Liver (tissue), 9 donors: Measurements from ENCODE around the gene RDH12. TPM values are rescaled to one million over a fixed set of nuclear protein-coding genes. Genes with fewer than 3 reads are reported as not detected.

Experiments
- DNase-seq: peaks from one replicate; pipeline ENCODE4 v3.0.0-alpha.2; 2017; ENCODE audit warnings: low spot score
- H3K27ac ChIP-seq, 2 donors: one replicate each; pipeline ENCODE4 v1.7.0; 2013; ENCODE audit warnings: inconsistent platforms in 2 of 2, low read length in 2 of 2, control low read depth in 1 of 2, low read depth in 1 of 2, mild to moderate bottlenecking in 1 of 2
- H3K27me3 ChIP-seq, 4 donors: one replicate each; pipeline versions ENCODE4 v1.6.1 to v1.7.0; 2013; ENCODE audit warnings: low read length in 3 of 4, inconsistent platforms in 1 of 4, mild to moderate bottlenecking in 1 of 4, moderate library complexity in 1 of 4; ENCODE audit not compliant: control insufficient read depth in 4 of 4, insufficient read depth in 4 of 4
- H3K36me3 ChIP-seq, 4 donors: one replicate each; pipeline versions ENCODE4 v1.6.1 to v1.7.0; 2013; ENCODE audit warnings: low read length in 3 of 4, mild to moderate bottlenecking in 3 of 4, low read depth in 1 of 4, moderate library complexity in 1 of 4; ENCODE audit not compliant: control insufficient read depth in 4 of 4, insufficient read depth in 3 of 4
- H3K4me1 ChIP-seq, 4 donors: one replicate each; pipeline versions ENCODE4 v1.6.1 to v1.7.0; 2013; ENCODE audit warnings: low read length in 3 of 4, mild to moderate bottlenecking in 3 of 4, moderate library complexity in 1 of 4; ENCODE audit not compliant: control insufficient read depth in 4 of 4, insufficient read depth in 4 of 4
- H3K4me3 ChIP-seq, 3 donors: one replicate each; pipeline versions ENCODE4 v1.6.1 to v1.7.0; 2013; ENCODE audit warnings: low read length in 3 of 3, control low read depth in 1 of 3, low read depth in 1 of 3, mild to moderate bottlenecking in 1 of 3
- H3K9ac ChIP-seq, 2 donors: one replicate each; pipeline ENCODE4 v1.7.0; 2013; ENCODE audit warnings: low read length in 2 of 2, mild to moderate bottlenecking in 2 of 2, moderate library complexity in 2 of 2, control low read depth in 1 of 2, low read depth in 1 of 2
- H3K9me3 ChIP-seq, 4 donors: one replicate each; pipeline versions ENCODE4 v1.6.1 to v1.7.0; 2013; ENCODE audit warnings: low read length in 3 of 4; ENCODE audit not compliant: control insufficient read depth in 4 of 4
- EGR1 ChIP-seq, 2 donors: IDR thresholded peaks; 2 replicates each; pipeline ENCODE4 v1.6.1; 2016 to 2018; ENCODE audit warnings: antibody characterized with exemption in 2 of 2, low read depth in 2 of 2
- FOXA1 ChIP-seq: IDR thresholded peaks from 2 replicates; pipeline ENCODE4 v1.6.1; 2016; ENCODE audit warnings: antibody characterized with exemption
- FOXA2 ChIP-seq: IDR thresholded peaks from 2 replicates; pipeline ENCODE4 v1.6.1; 2016; ENCODE audit warnings: antibody characterized with exemption
- GABPA ChIP-seq, 2 donors: IDR thresholded peaks in 1 of 2; conservative IDR thresholded peaks in 1 of 2; 2 replicates each; pipeline ENCODE4 v1.6.1; 2016; ENCODE audit warnings: antibody characterized with exemption in 2 of 2, mild to moderate bottlenecking in 1 of 2, moderate library complexity in 1 of 2
- HNF4A ChIP-seq, 2 donors: conservative IDR thresholded peaks; 2 replicates each; pipeline ENCODE4 v1.6.1; 2016; ENCODE audit warnings: antibody characterized with exemption in 2 of 2, mild to moderate bottlenecking in 2 of 2
- HNF4G ChIP-seq: IDR thresholded peaks from 2 replicates; pipeline ENCODE4 v1.6.1; 2016; ENCODE audit warnings: antibody characterized with exemption
- JUND ChIP-seq, 2 donors: IDR thresholded peaks; 2 replicates each; pipeline ENCODE4 v1.6.1; 2016; ENCODE audit warnings: antibody characterized with exemption in 2 of 2
- MAX ChIP-seq: IDR thresholded peaks from 2 replicates; pipeline ENCODE4 v1.6.1; 2016; ENCODE audit warnings: antibody characterized with exemption
- NR2F2 ChIP-seq: IDR thresholded peaks from 2 replicates; pipeline ENCODE4 v1.6.1; 2016; ENCODE audit warnings: antibody characterized with exemption
- RAD21 ChIP-seq, 2 donors: IDR thresholded peaks; 2 replicates each; pipeline ENCODE4 v1.6.1; 2016; ENCODE audit warnings: antibody characterized with exemption in 2 of 2, mild to moderate bottlenecking in 2 of 2
- REST ChIP-seq: IDR thresholded peaks from 2 replicates; pipeline ENCODE4 v1.6.1; 2016; ENCODE audit warnings: antibody characterized with exemption, mild to moderate bottlenecking
- RXRA ChIP-seq, 2 donors: IDR thresholded peaks; 2 replicates each; pipeline ENCODE4 v1.6.1; 2017 to 2018; ENCODE audit warnings: antibody characterized with exemption in 2 of 2, mild to moderate bottlenecking in 1 of 2
- SP1 ChIP-seq: IDR thresholded peaks from 2 replicates; pipeline ENCODE4 v1.6.1; 2018; ENCODE audit warnings: antibody characterized with exemption, mild to moderate bottlenecking
- TAF1 ChIP-seq: conservative IDR thresholded peaks from 2 replicates; pipeline ENCODE4 v1.6.1; 2016; ENCODE audit warnings: antibody characterized with exemption, mild to moderate bottlenecking
- YY1 ChIP-seq: IDR thresholded peaks from 2 replicates; pipeline ENCODE4 v1.6.1; 2016; ENCODE audit warnings: antibody characterized with exemption, mild to moderate bottlenecking
- ZBTB33 ChIP-seq: IDR thresholded peaks from 2 replicates; pipeline ENCODE4 v1.6.1; 2016; ENCODE audit warnings: antibody characterized with exemption
- WGBS: extraction: QIAGEN DNeasy Blood & Tissue Kit; methylation state at CpG from one replicate; pipeline ENCODE4 v1.1.7; 2013; 5-methylcytosine and 5-hydroxymethylcytosine counted together
- polyA plus RNA-seq, 2 donors: library from polyadenylated mRNA; stranded (reverse) in 1 of 2; unstranded in 1 of 2; fragments of 200-250 nt in 1 of 2; fragments of >200 nt in 1 of 2; fragmentation: Nextera tagmentation in 1 of 2; extraction: Ambion mirVana in 1 of 2; gene quantifications; one replicate each; pipeline versions ENCODE4 v1.2.1 to v1.2.3, GENCODE V29; 2013 to 2015
- total RNA-seq, 2 donors: library from RNA; depleted of rRNA; stranded (reverse); fragments of >200 nt; gene quantifications; one replicate each; pipeline ENCODE4 v1.2.3, GENCODE V29; 2014
- TF ChIP-seq, protein P1 (sequence below): IDR thresholded peaks from 2 replicates; pipeline ENCODE4 v1.6.1; 2016; ENCODE audit warnings: antibody characterized with exemption
- TF ChIP-seq, protein P2 (sequence below): fragments of 150-350 bp; IDR thresholded peaks from 2 replicates; pipeline ENCODE4 v1.5.1; 2017; ENCODE audit warnings: improper control_type of control experiment, low read depth, low read length; ENCODE audit not compliant: missing input control
- donor health status: healthy.
- donor health status: healthy.
- donor health status: healthy.
- donor health status: healthy.
- donor health status: healthy.

RDH12 gene
- total and polyA plus RNA-seq, 4 donors = 0.09 to 3.4 (median 0.91) TPM

DNA sequence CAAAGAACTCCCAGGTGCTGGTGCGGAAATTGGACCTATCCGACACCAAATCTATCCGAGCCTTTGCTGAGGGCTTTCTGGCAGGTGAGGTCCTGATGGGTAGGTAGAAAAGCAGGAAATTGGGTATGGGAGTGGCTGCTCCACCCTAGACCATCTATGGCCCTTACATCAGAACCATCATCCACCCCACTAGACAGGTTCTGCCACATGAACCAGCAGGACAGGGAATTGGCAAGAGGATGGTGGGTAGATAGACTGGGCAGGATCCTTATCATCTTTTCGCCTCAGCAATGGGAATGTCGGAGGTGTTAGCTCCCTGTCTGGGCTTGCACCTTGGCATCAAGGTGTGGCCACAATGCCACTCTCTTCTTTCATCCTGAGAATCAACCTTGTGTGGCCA is 23.5 kb downstream of the RDH12 start:
- TF ChIP-seq RAD21 (IDR thresholded peaks at IDR 0.05) = no peak
- no peak for TF ChIP-seq GABPA (IDR thresholded peaks at IDR 0.05 in 1 of 2, conservative IDR thresholded peaks at IDR 0.05 in 1 of 2)
- H3K27ac ChIP-seq = no peak overlapping the region
- no peaks in the 10 kb centered on the region for H3K9me3 ChIP-seq
- peaks cover 2 to 22% (median 14%) of the 10 kb centered on the region in 4 donors for H3K4me1 ChIP-seq
- H3K27me3 ChIP-seq = no peaks in the 10 kb centered on the region
- H3K4me3 ChIP-seq = no peak overlapping the region
- 92% methylated on average over 5 of the region's 5 CpGs for WGBS
- DNase-seq = no peak
- H3K36me3 ChIP-seq = no peaks in the 10 kb centered on the region
- no peak overlapping the region for H3K9ac ChIP-seq

- 97% methylated on average over 7 of the region's 7 CpGs for WGBS
- H3K4me3 ChIP-seq = no peak overlapping the region
- no peak overlapping the region for H3K27ac ChIP-seq
- no peaks in the 10 kb centered on the region for H3K9me3 ChIP-seq
- TF ChIP-seq RXRA (IDR thresholded peaks at IDR 0.05) = no peak
- TF ChIP-seq, protein P1, sequence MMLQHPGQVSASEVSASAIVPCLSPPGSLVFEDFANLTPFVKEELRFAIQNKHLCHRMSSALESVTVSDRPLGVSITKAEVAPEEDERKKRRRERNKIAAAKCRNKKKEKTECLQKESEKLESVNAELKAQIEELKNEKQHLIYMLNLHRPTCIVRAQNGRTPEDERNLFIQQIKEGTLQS = no peak
- TF ChIP-seq TAF1 = no peak
- no peak for TF ChIP-seq REST
- TF ChIP-seq NR2F2 = no peak
- no peak for TF ChIP-seq GABPA (IDR thresholded peaks at IDR 0.05 in 1 of 2, conservative IDR thresholded peaks at IDR 0.05 in 1 of 2)
- no peak for TF ChIP-seq YY1
- TF ChIP-seq FOXA1 = no peak
- TF ChIP-seq SP1 = no peak
- no peak for TF ChIP-seq EGR1 (IDR thresholded peaks at IDR 0.05; ENCODE audit: low read depth in 2 of 2)
- no peak for TF ChIP-seq FOXA2
- TF ChIP-seq, protein P2, sequence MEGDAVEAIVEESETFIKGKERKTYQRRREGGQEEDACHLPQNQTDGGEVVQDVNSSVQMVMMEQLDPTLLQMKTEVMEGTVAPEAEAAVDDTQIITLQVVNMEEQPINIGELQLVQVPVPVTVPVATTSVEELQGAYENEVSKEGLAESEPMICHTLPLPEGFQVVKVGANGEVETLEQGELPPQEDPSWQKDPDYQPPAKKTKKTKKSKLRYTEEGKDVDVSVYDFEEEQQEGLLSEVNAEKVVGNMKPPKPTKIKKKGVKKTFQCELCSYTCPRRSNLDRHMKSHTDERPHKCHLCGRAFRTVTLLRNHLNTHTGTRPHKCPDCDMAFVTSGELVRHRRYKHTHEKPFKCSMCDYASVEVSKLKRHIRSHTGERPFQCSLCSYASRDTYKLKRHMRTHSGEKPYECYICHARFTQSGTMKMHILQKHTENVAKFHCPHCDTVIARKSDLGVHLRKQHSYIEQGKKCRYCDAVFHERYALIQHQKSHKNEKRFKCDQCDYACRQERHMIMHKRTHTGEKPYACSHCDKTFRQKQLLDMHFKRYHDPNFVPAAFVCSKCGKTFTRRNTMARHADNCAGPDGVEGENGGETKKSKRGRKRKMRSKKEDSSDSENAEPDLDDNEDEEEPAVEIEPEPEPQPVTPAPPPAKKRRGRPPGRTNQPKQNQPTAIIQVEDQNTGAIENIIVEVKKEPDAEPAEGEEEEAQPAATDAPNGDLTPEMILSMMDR = no peak
- no peak for TF ChIP-seq RAD21 (IDR thresholded peaks at IDR 0.05)
- TF ChIP-seq HNF4G = no peak
- TF ChIP-seq ZBTB33 = no peak
- no peak for TF ChIP-seq JUND (IDR thresholded peaks at IDR 0.05)
- no peak for TF ChIP-seq MAX
- TF ChIP-seq HNF4A (conservative IDR thresholded peaks at IDR 0.05) = no peak
- no peak for DNase-seq
- peaks cover 2 to 18% (median 13%) of the 10 kb centered on the region in 4 donors for H3K4me1 ChIP-seq
- no peaks in the 10 kb centered on the region for H3K27me3 ChIP-seq
- no peak overlapping the region for H3K9ac ChIP-seq
- H3K36me3 ChIP-seq = no peaks in the 10 kb centered on the region
These were observed 25.7 kb downstream of the RDH12 start for GRCh38 chr14:67727361-67727760.
